ENCODE measurements around the gene ZDHHC16. TPM values are rescaled to one million over a fixed set of nuclear protein-coding genes. Genes with fewer than 3 reads are reported as not detected.
"Not testable (repeated sequence)": the region's sequence is repeated elsewhere in the genome, so short reads cannot be mapped to it uniquely, and the experiment has no call there.

The ZDHHC16 gene
- total RNA-seq, 1 donor from 2014 or later = 15.2 TPM

DNA sequence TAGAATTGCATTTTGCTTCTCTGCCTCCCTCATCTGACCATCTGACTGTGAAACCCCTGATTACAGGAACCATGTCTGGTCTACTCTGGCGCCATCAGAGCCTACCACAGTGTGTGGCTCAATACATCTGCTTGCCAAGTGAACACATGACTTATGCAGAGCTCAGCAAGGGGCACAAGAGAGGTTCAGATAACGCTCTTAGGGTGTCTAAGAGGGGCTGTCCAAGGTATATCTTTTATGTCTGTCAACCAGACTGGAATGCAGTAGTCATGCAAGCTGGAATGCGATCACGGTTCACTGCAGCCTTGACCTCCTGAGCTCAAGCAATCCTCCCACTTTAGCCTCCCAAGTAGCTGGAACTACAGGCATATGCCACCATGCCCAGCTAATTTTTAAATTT is 34.6 kb upstream of the ZDHHC16 start:
- no peaks in the 10 kb centered on the region for H3K27me3 ChIP-seq
- H3K27ac Mint-ChIP-seq = no peak overlapping the region
- H3F3A ChIP-seq (ENCODE audit: low read depth) = peaks cover 16% of the 10 kb centered on the region
- H3K4me1 Mint-ChIP-seq = peaks cover 28% of the 10 kb centered on the region
- no peaks in the 10 kb centered on the region for H3K36me3 ChIP-seq
- H4K20me1 ChIP-seq (ENCODE audit: low read depth) = no peaks in the 10 kb centered on the region
- no peak for DNase-seq (ENCODE audit: low spot score)
- no peaks in the 10 kb centered on the region for H3K4me1 ChIP-seq
- H2AFZ ChIP-seq (replicated peaks) = no peak overlapping the region
- H3K9me3 Mint-ChIP-seq = no peaks in the 10 kb centered on the region
- H3K27me3 Mint-ChIP-seq (ENCODE audit: insufficient read depth, low read depth) = peaks cover 2% of the 10 kb centered on the region
- no peak for TF ChIP-seq EZH2phosphoT487 (IDR thresholded peaks at IDR 0.05)
- TF ChIP-seq CTCF (IDR thresholded peaks at IDR 0.05) = no peak
- no peak for TF ChIP-seq EZH2 (IDR thresholded peaks at IDR 0.05)
- no peak overlapping the region for H3K27ac ChIP-seq
- no peak overlapping the region for H3K4me3 ChIP-seq
- no peak overlapping the region for H3K4me3 Mint-ChIP-seq
- H3K79me2 ChIP-seq (ENCODE audit: low read depth) = no peaks in the 10 kb centered on the region
- H3K9ac ChIP-seq = no peak overlapping the region
- H3K4me2 ChIP-seq = no peak overlapping the region
- no peaks in the 10 kb centered on the region for H3K36me3 Mint-ChIP-seq
- H3K9me3 ChIP-seq (ENCODE audit: low read depth) = no peaks in the 10 kb centered on the region

GRCh38 chr10:97412891-97413304 is 33.1 kb upstream of the ZDHHC16 start:
- peak overlapping the region; percentile 6 for H3K27ac Mint-ChIP-seq
- peaks cover 2% of the 10 kb centered on the region for H3K27me3 Mint-ChIP-seq (ENCODE audit: insufficient read depth, low read depth)
- H3F3A ChIP-seq (ENCODE audit: low read depth) = peaks cover 19% of the 10 kb centered on the region
- no peaks in the 10 kb centered on the region for H3K36me3 ChIP-seq
- peaks cover 32% of the 10 kb centered on the region for H3K4me1 Mint-ChIP-seq
- H3K36me3 Mint-ChIP-seq = no peaks in the 10 kb centered on the region
- no peak for TF ChIP-seq CTCF (IDR thresholded peaks at IDR 0.05)
- no peak for TF ChIP-seq EZH2phosphoT487 (IDR thresholded peaks at IDR 0.05)
- no peak for TF ChIP-seq EZH2 (IDR thresholded peaks at IDR 0.05)
- H3K27me3 ChIP-seq = no peaks in the 10 kb centered on the region
- H3K27ac ChIP-seq = no peak overlapping the region
- no peak for DNase-seq (ENCODE audit: low spot score)
- H3K4me2 ChIP-seq = no peak overlapping the region
- H3K9me3 Mint-ChIP-seq = no peaks in the 10 kb centered on the region
- H3K9me3 ChIP-seq (ENCODE audit: low read depth) = no peaks in the 10 kb centered on the region
- H2AFZ ChIP-seq (replicated peaks) = no peak overlapping the region
- H3K4me3 ChIP-seq = no peak overlapping the region
- no peaks in the 10 kb centered on the region for H4K20me1 ChIP-seq (ENCODE audit: low read depth)
- H3K79me2 ChIP-seq (ENCODE audit: low read depth) = no peaks in the 10 kb centered on the region
- H3K9ac ChIP-seq = no peak overlapping the region
- no peak overlapping the region for H3K4me3 Mint-ChIP-seq
- peaks cover 8% of the 10 kb centered on the region for H3K4me1 ChIP-seq

DNA sequence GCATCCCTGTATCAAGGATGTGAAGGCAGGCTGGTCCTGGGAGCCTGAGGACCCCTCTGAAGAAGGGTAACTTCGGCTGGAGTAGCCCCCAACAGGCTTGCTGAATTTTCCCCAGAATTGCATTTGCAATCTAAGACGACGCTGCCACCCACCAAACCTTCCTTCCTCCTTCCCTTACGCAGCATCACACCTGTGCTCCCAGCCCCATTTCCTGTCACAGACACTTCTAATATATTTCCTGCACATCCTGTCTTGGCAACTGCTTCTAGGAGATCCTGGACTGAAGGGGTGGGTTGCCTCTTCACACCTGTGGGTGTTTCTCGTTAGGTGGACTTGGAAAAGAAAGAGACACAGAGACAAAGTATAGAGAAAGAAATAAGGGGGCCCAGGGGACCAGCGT is 29.4 kb upstream of the ZDHHC16 start:
- Mint-ChIP-seq H3K4me3 (no peak overlapping the region), H3K9me3 (no peaks in the 10 kb centered on the region), H3K27me3 (ENCODE audit: insufficient read depth, low read depth) (no peaks in the 10 kb centered on the region), H3K27ac (peak overlapping the region; percentile 24), H3K36me3 (no peaks in the 10 kb centered on the region), H3K4me1 (peaks cover 43% of the 10 kb centered on the region)
- TF ChIP-seq EZH2phosphoT487 (IDR thresholded peaks at IDR 0.05) (no peak), EZH2 (IDR thresholded peaks at IDR 0.05) (no peak), CTCF (IDR thresholded peaks at IDR 0.05) (no peak)
- H3K79me2 ChIP-seq (ENCODE audit: low read depth) = no peaks in the 10 kb centered on the region
- no peak overlapping the region for H2AFZ ChIP-seq (replicated peaks)
- H3K27me3 ChIP-seq = no peaks in the 10 kb centered on the region
- no peak for DNase-seq (ENCODE audit: low spot score)
- no peak overlapping the region for H3K4me3 ChIP-seq
- H3F3A ChIP-seq (ENCODE audit: low read depth) = peaks cover 44% of the 10 kb centered on the region
- no peak overlapping the region for H3K27ac ChIP-seq
- no peaks in the 10 kb centered on the region for H3K9me3 ChIP-seq (ENCODE audit: low read depth)
- H3K4me2 ChIP-seq = no peak overlapping the region
- H4K20me1 ChIP-seq (ENCODE audit: low read depth) = no peaks in the 10 kb centered on the region
- no peak overlapping the region for H3K9ac ChIP-seq
- H3K4me1 ChIP-seq = peaks cover 14% of the 10 kb centered on the region
- H3K36me3 ChIP-seq = no peaks in the 10 kb centered on the region

DNA sequence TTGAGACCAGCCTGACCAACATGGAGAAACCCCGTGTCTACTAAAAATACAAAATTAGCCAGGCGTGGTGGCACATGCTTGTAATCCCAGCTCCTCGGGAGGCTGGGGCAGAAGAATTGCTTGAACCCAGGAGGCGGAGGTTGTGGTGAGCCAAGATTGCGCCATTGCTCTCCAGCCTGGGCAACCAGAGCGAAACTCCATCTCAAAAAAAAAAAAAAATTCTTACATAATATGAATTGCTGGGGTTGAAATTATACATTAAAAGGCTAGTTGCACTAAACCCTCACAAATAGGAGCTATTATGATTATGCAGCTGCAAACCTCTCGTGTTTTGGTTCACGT is 22.2 kb upstream of the ZDHHC16 start:
- not testable (repeated sequence) for H3K4me2 ChIP-seq; H3K27me3 Mint-ChIP-seq (ENCODE audit: insufficient read depth, low read depth); H3K36me3 ChIP-seq; H3K27ac ChIP-seq; H3K9me3 ChIP-seq (ENCODE audit: low read depth); H3K27me3 ChIP-seq; H3K9ac ChIP-seq; H2AFZ ChIP-seq (replicated peaks); H3K4me3 ChIP-seq; H3K9me3 Mint-ChIP-seq; DNase-seq (ENCODE audit: low spot score)
- peaks cover 31% of the 10 kb centered on the region for H3K4me1 Mint-ChIP-seq
- peaks cover 27% of the 10 kb centered on the region for H3K79me2 ChIP-seq (ENCODE audit: low read depth)
- peak overlapping the region; percentile 35 for H3K27ac Mint-ChIP-seq
- H3K36me3 Mint-ChIP-seq = peaks cover 12% of the 10 kb centered on the region
- peaks cover 11% of the 10 kb centered on the region for H3K4me1 ChIP-seq
- peak overlapping the region; percentile 33 for H3K4me3 Mint-ChIP-seq
- H4K20me1 ChIP-seq (ENCODE audit: low read depth) = peaks cover 19% of the 10 kb centered on the region
- peaks cover 57% of the 10 kb centered on the region for H3F3A ChIP-seq (ENCODE audit: low read depth)
